GM18511 (cell line): Measurements from ENCODE around the gene DDX39B.
A peak's percentile ranks its signal among the peaks of the same experiment; 100 is the strongest.
"Not testable (repeated sequence)": the region's sequence is repeated elsewhere in the genome, so short reads cannot be mapped to it uniquely, and the experiment has no call there.

Source experiments
- ATAC-seq: cut with Tn5 transposase; IDR thresholded peaks from one replicate; pipeline ENCODE4 v1.9.1; 2021; ENCODE audit warnings: mild to moderate bottlenecking, moderate library complexity; ENCODE audit not compliant: unreplicated experiment

DDX39B gene

GRCh38 chr6:31541658-31542521 lies at the start of gene DDX39B:
TSS of gene DDX39B (minus strand) at chr6:31542003. CDS start at chr6:31540532, 1,471 bp downstream.
- peak; percentile 80 for ATAC-seq

GRCh38 chr6:31590691-31591090 lies 48.9 kb upstream of the DDX39B start:
- not testable (repeated sequence) for ATAC-seq

GRCh38 chr6:31588871-31589650 lies 47.3 kb upstream of the DDX39B start:
- ATAC-seq: no peak

GRCh38 chr6:31587791-31588777 lies 46.3 kb upstream of the DDX39B start:
- no peak for ATAC-seq

GRCh38 chr6:31586599-31587281 lies 44.9 kb upstream of the DDX39B start:
- no peak for ATAC-seq

- no peak for ATAC-seq
These were observed 44.2 kb upstream of the DDX39B start, which contains the start of gene LST1 for GRCh38 chr6:31586008-31586407. TSS of gene LST1 (plus strand) at chr6:31586277. CDS start at chr6:31587300, 1,023 bp downstream.

GRCh38 chr6:31585491-31585890 lies 43.7 kb upstream of the DDX39B start:
- no peak for ATAC-seq

- no peak for ATAC-seq
These were observed 40.4 kb upstream of the DDX39B start, which contains the start of gene LTB for GRCh38 chr6:31582230-31582643. TSS of gene LTB (minus strand) at chr6:31582424. CDS start at chr6:31582417, 7 bp downstream.

- ATAC-seq: no peak
These were observed 39.8 kb upstream of the DDX39B start for GRCh38 chr6:31581434-31582229.

GRCh38 chr6:31580807-31581433 lies 39.1 kb upstream of the DDX39B start:
- ATAC-seq: peak; percentile 79

GRCh38 chr6:31580438-31580740 lies 38.6 kb upstream of the DDX39B start:
- ATAC-seq: no peak

GRCh38 chr6:31579546-31580437 lies 38.0 kb upstream of the DDX39B start:
- ATAC-seq: no peak

GRCh38 chr6:31579119-31579505 lies 37.3 kb upstream of the DDX39B start:
- no peak for ATAC-seq

GRCh38 chr6:31578184-31579118 lies 36.6 kb upstream of the DDX39B start:
- ATAC-seq: no peak

- no peak for ATAC-seq
These were observed 35.8 kb upstream of the DDX39B start for GRCh38 chr6:31577579-31577966.

- ATAC-seq: no peak
These were observed 35.2 kb upstream of the DDX39B start for GRCh38 chr6:31576897-31577578.
